CD4-positive, CD25-positive, alpha-beta regulatory T cell (primary cell): ENCODE results near the gene UCK1. TPM values are rescaled to one million over a fixed set of nuclear protein-coding genes. Genes with fewer than 3 reads are reported as not detected.

Experiments used
- ATAC-seq, 2 donors: fragments of 150-1000 bp; cut with Tn5 transposase; one replicate each; pipeline ENCODE4 v1.10.0; 2021; ENCODE audit warnings: low read depth in 2 of 2, moderate number of reproducible peaks in 2 of 2, moderate library complexity in 1 of 2
- DNase-seq, 3 donors: peaks; one replicate each; pipeline versions ENCODE4 v3.0.0 to v3.0.0-alpha.2; 2012 to 2022; ENCODE audit warnings: mixed read lengths in 1 of 3
- H3K27ac ChIP-seq: one replicate; pipeline ENCODE4 v1.7.0; 2013; ENCODE audit warnings: mild to moderate bottlenecking, low read length; ENCODE audit not compliant: insufficient read depth, poor library complexity, severe bottlenecking
- H3K27me3 ChIP-seq: one replicate; pipeline ENCODE4 v1.7.0; 2013; ENCODE audit warnings: low read length; ENCODE audit not compliant: control insufficient read depth, insufficient read depth
- H3K36me3 ChIP-seq: one replicate; pipeline ENCODE4 v1.7.0; 2013; ENCODE audit warnings: mild to moderate bottlenecking, low read length, moderate library complexity; ENCODE audit not compliant: control insufficient read depth, insufficient read depth
- H3K4me1 ChIP-seq: 2 replicates; pipeline ENCODE4 v1.7.0; 2013; ENCODE audit warnings: mild to moderate bottlenecking, low read length; ENCODE audit not compliant: insufficient read depth, control insufficient read depth, poor library complexity, severe bottlenecking
- H3K4me3 ChIP-seq: one replicate; pipeline ENCODE4 v1.7.0; 2013; ENCODE audit warnings: low read depth, mild to moderate bottlenecking, low read length, moderate library complexity
- H3K9me3 ChIP-seq, 2 experiments: 1 replicate in 1 of 2; 2 replicates in 1 of 2; pipeline ENCODE4 v1.7.0; 2013; ENCODE audit warnings: low read length in 2 of 2, mild to moderate bottlenecking in 1 of 2, moderate library complexity in 1 of 2; ENCODE audit not compliant: control insufficient read depth in 2 of 2
- H3K27ac Mint-ChIP-seq, 3 donors: one replicate each; pipeline ENCODE4 v1.8.0; 2020 to 2022; ENCODE audit warnings: mild to moderate bottlenecking in 3 of 3, mixed read lengths in 3 of 3, moderate library complexity in 2 of 3
- H3K27me3 Mint-ChIP-seq: one replicate; pipeline ENCODE4 v1.8.0; 2022; ENCODE audit warnings: mild to moderate bottlenecking, mixed read lengths
- H3K36me3 Mint-ChIP-seq: one replicate; pipeline ENCODE4 v1.8.0; 2020; ENCODE audit warnings: mixed read lengths
- H3K4me1 Mint-ChIP-seq, 4 donors: one replicate each; pipeline ENCODE4 v1.8.0; 2020 to 2022; ENCODE audit warnings: mixed read lengths in 4 of 4, mild to moderate bottlenecking in 1 of 4
- H3K4me3 Mint-ChIP-seq, 4 donors: one replicate each; pipeline ENCODE4 v1.8.0; 2020 to 2022; ENCODE audit warnings: mild to moderate bottlenecking in 4 of 4, mixed read lengths in 4 of 4, moderate library complexity in 3 of 4
- H3K9me3 Mint-ChIP-seq, 7 donors: one replicate each; pipeline ENCODE4 v1.8.0; 2020 to 2022; ENCODE audit warnings: mixed read lengths in 7 of 7, mild to moderate bottlenecking in 3 of 7, moderate library complexity in 2 of 7
- polyA plus RNA-seq, 4 donors: library from polyadenylated mRNA; unstranded; fragments of 300-500 nt; fragmentation: Illumina TruSeq; gene quantifications; one replicate each; pipeline ENCODE4 v1.2.3, GENCODE V29; 2021
- total RNA-seq: library from RNA; stranded (reverse); gene quantifications from one replicate; pipeline ENCODE4 v1.2.3, GENCODE V29; 2022

Gene UCK1
- total and polyA plus RNA-seq, 5 donors from 2014 or later, result 20.9 to 28.8 (median 25.6) TPM

GRCh38 chr9:131534721-131535237 is 3.7 kb upstream of the UCK1 start:
- Histone ChIP-seq H3K9me3 (no peaks in the 10 kb centered on the region), H3K36me3 (no peaks in the 10 kb centered on the region), H3K27me3 (no peaks in the 10 kb centered on the region), H3K4me3 (peak overlapping the region; percentile 18), H3K4me1 (peaks cover 26% of the 10 kb centered on the region), H3K27ac (no peak overlapping the region)
- Mint-ChIP-seq H3K27ac (peak overlapping the region in 2 of 3 donors; percentile 5 to 92), H3K27me3 (no peaks in the 10 kb centered on the region), H3K4me1 (peaks cover 8 to 43% (median 11%) of the 10 kb centered on the region in 4 donors), H3K36me3 (no peaks in the 10 kb centered on the region), H3K4me3 (peak overlapping the region in 3 of 4 donors; percentile 58 to 87 (median 69)), H3K9me3 (peaks cover 0 to 1% (median 0%) of the 10 kb centered on the region in 7 donors)
- ATAC-seq (no peak), DNase-seq (peak in 2 of 3 donors; percentile 30 to 53)

GRCh38 chr9:131530546-131530919 is 530 bp downstream of the UCK1 start:
- Histone ChIP-seq H3K9me3 (no peaks in the 10 kb centered on the region), H3K4me3 (peak overlapping the region; percentile 77), H3K36me3 (peaks cover 33% of the 10 kb centered on the region), H3K27ac (peak overlapping the region; percentile 67), H3K27me3 (no peaks in the 10 kb centered on the region), H3K4me1 (peaks cover 17% of the 10 kb centered on the region)
- DNase-seq, result no peak
- Mint-ChIP-seq H3K4me1 (peaks cover 4 to 35% (median 5%) of the 10 kb centered on the region in 4 donors), H3K27me3 (no peaks in the 10 kb centered on the region), H3K27ac (peak overlapping the region; percentile 65 to 79 (median 66)), H3K36me3 (peaks cover 18% of the 10 kb centered on the region), H3K4me3 (peak overlapping the region; percentile 68 to 87 (median 70)), H3K9me3 (no peaks in the 10 kb centered on the region)
- ATAC-seq, result no peak

- H3K4me1 ChIP-seq, result peaks cover 17% of the 10 kb centered on the region
- no peaks in the 10 kb centered on the region for H3K27me3 ChIP-seq
- no peaks in the 10 kb centered on the region for H3K9me3 Mint-ChIP-seq
- peak overlapping the region; percentile 67 for H3K27ac ChIP-seq
- H3K27me3 Mint-ChIP-seq, result no peaks in the 10 kb centered on the region
- H3K4me1 Mint-ChIP-seq, result peaks cover 4 to 30% (median 5%) of the 10 kb centered on the region in 4 donors
- H3K27ac Mint-ChIP-seq, result peak overlapping the region; percentile 65 to 79 (median 66)
- ATAC-seq (no peak), DNase-seq (no peak)
- peak overlapping the region; percentile 77 for H3K4me3 ChIP-seq
- peaks cover 18% of the 10 kb centered on the region for H3K36me3 Mint-ChIP-seq
- H3K9me3 ChIP-seq, result no peaks in the 10 kb centered on the region
- H3K4me3 Mint-ChIP-seq, result peak overlapping the region; percentile 68 to 87 (median 72)
- peaks cover 37% of the 10 kb centered on the region for H3K36me3 ChIP-seq
These were observed 1.2 kb downstream of the UCK1 start for GRCh38 chr9:131529597-131530545.

- H3K4me3 ChIP-seq, result no peak overlapping the region
- H3K4me1 Mint-ChIP-seq, result peaks cover 0 to 21% (median 3%) of the 10 kb centered on the region in 4 donors
- H3K27me3 ChIP-seq, result no peaks in the 10 kb centered on the region
- peak overlapping the region; percentile 44 to 87 (median 72) for H3K4me3 Mint-ChIP-seq
- H3K36me3 Mint-ChIP-seq, result peaks cover 22% of the 10 kb centered on the region
- no peak overlapping the region for H3K27ac ChIP-seq
- H3K9me3 Mint-ChIP-seq, result no peaks in the 10 kb centered on the region
- DNase-seq (no peak), ATAC-seq (no peak)
- no peak overlapping the region for H3K27ac Mint-ChIP-seq
- no peaks in the 10 kb centered on the region for H3K9me3 ChIP-seq
- H3K36me3 ChIP-seq, result peaks cover 44% of the 10 kb centered on the region
- H3K4me1 ChIP-seq, result peaks cover 17% of the 10 kb centered on the region
- H3K27me3 Mint-ChIP-seq, result no peaks in the 10 kb centered on the region
These were observed 2.1 kb downstream of the UCK1 start for GRCh38 chr9:131528886-131529505.

GRCh38 chr9:131528186-131528585 is 2.9 kb downstream of the UCK1 start:
- H3K27me3 Mint-ChIP-seq, result no peaks in the 10 kb centered on the region
- H3K27ac Mint-ChIP-seq, result peak overlapping the region in 1 of 3 donors; percentile 38
- Histone ChIP-seq H3K9me3 (no peaks in the 10 kb centered on the region), H3K36me3 (peaks cover 52% of the 10 kb centered on the region), H3K4me1 (peaks cover 17% of the 10 kb centered on the region), H3K27me3 (no peaks in the 10 kb centered on the region), H3K4me3 (no peak overlapping the region), H3K27ac (no peak overlapping the region)
- ATAC-seq (no peak), DNase-seq (no peak)
- H3K4me1 Mint-ChIP-seq, result peaks cover 0 to 21% (median 3%) of the 10 kb centered on the region in 4 donors
- H3K36me3 Mint-ChIP-seq, result peaks cover 22% of the 10 kb centered on the region
- H3K4me3 Mint-ChIP-seq, result peak overlapping the region; percentile 44 to 75 (median 64)
- no peaks in the 10 kb centered on the region for H3K9me3 Mint-ChIP-seq

GRCh38 chr9:131525643-131526565 is 5.2 kb downstream of the UCK1 start:
- Mint-ChIP-seq H3K4me3 (peak overlapping the region in 1 of 4 donors; percentile 41), H3K27ac (peak overlapping the region in 1 of 3 donors; percentile 53), H3K27me3 (no peaks in the 10 kb centered on the region), H3K36me3 (peaks cover 26% of the 10 kb centered on the region), H3K4me1 (peaks cover 0 to 18% (median 3%) of the 10 kb centered on the region in 4 donors), H3K9me3 (no peaks in the 10 kb centered on the region)
- ATAC-seq (no peak), DNase-seq (no peak)
- Histone ChIP-seq H3K9me3 (no peaks in the 10 kb centered on the region), H3K4me1 (peaks cover 12% of the 10 kb centered on the region), H3K27me3 (no peaks in the 10 kb centered on the region), H3K4me3 (no peak overlapping the region), H3K27ac (no peak overlapping the region), H3K36me3 (peaks cover 66% of the 10 kb centered on the region)
